GM12891 (cell line): ENCODE results near the gene CARS1.

Experiments
- PAX5 ChIP-seq: IDR thresholded peaks from 2 replicates; pipeline ENCODE4 v1.6.1; 2011; ENCODE audit warnings: low read length, moderate library complexity, mild to moderate bottlenecking; ENCODE audit not compliant: insufficient read depth, severe bottlenecking
- POLR2A ChIP-seq: IDR thresholded peaks from 2 replicates; pipeline ENCODE4 v1.6.1; 2011; ENCODE audit warnings: low read depth, low read length, control low read depth
- POLR2AphosphoS5 ChIP-seq: IDR thresholded peaks from 2 replicates; pipeline ENCODE4 v1.6.1; 2011; ENCODE audit warnings: low read depth, low read length, control low read depth
- SPI1 ChIP-seq: IDR thresholded peaks from 2 replicates; pipeline ENCODE4 v1.6.1; 2011; ENCODE audit warnings: low read depth, low read length, control low read depth
- TAF1 ChIP-seq: IDR thresholded peaks from 2 replicates; pipeline ENCODE4 v1.6.1; 2011; ENCODE audit warnings: low read depth, low read length, control low read depth

DNA sequence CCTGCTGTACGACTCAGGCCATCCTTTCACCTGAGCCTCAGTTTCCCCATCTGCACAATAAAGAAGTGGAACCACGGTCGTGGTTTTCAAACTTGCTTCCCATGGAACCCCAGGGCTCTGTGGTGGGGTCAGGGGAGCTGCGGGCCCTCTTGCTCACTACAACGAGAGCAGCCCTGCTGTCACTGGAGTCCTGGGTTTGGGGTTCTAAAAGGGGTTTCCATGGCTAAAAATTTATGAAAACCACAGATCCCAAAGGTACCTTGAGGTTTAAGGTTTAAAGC lies 45.4 kb upstream of the CARS1 start:
- TF ChIP-seq POLR2A (no peak), PAX5 (no peak), TAF1 (no peak), SPI1 (no peak), POLR2AphosphoS5 (no peak)
